ENCODE data around the gene C2CD4B. TPM values are rescaled to one million over a fixed set of nuclear protein-coding genes. Genes with fewer than 3 reads are reported as not detected.

Gene C2CD4B, protein sequence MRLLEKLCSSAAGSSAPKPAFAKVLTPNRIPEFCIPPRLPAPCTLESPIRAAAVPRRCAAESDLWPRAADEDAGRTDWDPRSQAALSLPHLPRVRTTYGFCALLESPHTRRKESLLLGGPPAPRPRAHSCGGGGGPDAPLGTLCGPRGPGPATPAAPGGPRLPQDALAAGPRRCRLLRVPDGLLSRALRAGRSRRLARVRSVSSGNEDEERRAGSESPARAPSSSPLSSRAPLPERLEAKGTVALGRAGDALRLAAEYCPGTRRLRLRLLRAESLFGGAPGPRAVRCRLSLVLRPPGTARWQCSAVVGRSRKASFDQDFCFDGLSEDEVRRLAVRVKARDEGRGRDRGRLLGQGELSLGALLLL
- 1.6 TPM for total RNA-seq

DNA sequence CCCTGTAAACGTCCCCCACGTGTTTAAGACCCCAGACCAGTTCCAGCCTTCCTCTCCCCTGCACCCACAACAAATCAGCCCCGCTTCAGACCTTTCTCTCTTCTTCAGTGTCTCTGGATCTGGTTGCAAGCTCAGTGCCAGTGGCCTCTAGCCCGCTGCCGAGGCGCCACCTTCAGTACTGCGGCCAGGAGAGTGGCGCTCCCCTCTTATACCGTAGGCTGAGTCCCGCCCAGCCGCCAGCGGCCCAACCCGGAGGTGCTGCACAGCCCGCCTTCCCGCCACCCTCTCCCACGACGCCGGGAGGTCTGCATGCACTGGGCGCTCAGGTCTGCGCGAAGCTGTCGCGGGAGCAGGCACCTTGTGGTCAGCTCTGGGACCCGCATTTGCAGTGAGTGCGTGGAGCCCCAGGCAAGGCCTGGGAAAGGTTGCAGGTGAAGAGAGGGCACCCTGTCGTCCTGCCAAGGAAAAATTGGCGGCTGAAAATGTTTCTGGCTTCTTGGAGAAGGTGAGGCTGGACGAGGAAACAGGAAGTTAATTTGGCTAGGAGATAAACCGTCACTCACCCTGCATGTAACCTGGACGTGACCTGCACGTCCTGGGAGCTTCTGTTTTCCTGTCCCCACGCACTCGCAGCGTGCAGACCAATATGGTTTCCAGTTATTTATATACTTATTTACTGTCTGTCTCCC, at the start of gene C2CD4B:
Gene C2CD4B, minus strand, starts transcription at position 182 of the 689 bp plus-strand sequence. CDS start 301 bp downstream, outside the sequence.

Other genes with a start within 250 kb of the C2CD4B start
- 245 TPM for gene VPS13C, start 104.8 kb downstream of the C2CD4B start, total RNA-seq
- not detected for gene C2CD4A, start 98.3 kb downstream of the C2CD4B start, total RNA-seq
- gene TLN2, start 225.3 kb upstream of the C2CD4B start, total RNA-seq, result 56.7 TPM

Measured in parietal lobe (tissue), 1 donor.